GM10266 (cell line): Measurements from ENCODE around the gene NES.
A peak's percentile ranks its signal among the peaks of the same experiment; 100 is the strongest.

Experiments used
- DNase-seq: peaks from one replicate; pipeline ENCODE4 v3.0.0; 2012; ENCODE audit errors: extremely low spot score
- CTCF ChIP-seq: IDR thresholded peaks from 2 replicates; pipeline ENCODE4 v1.5.1; 2012; ENCODE audit warnings: mild to moderate bottlenecking, low read depth; ENCODE audit not compliant: control insufficient read depth, insufficient read depth; ENCODE audit errors: missing control alignments

The NES gene

GRCh38 chr1:156707417-156708217 is 30.4 kb upstream of the NES start:
- TF ChIP-seq CTCF = no peak

DNA sequence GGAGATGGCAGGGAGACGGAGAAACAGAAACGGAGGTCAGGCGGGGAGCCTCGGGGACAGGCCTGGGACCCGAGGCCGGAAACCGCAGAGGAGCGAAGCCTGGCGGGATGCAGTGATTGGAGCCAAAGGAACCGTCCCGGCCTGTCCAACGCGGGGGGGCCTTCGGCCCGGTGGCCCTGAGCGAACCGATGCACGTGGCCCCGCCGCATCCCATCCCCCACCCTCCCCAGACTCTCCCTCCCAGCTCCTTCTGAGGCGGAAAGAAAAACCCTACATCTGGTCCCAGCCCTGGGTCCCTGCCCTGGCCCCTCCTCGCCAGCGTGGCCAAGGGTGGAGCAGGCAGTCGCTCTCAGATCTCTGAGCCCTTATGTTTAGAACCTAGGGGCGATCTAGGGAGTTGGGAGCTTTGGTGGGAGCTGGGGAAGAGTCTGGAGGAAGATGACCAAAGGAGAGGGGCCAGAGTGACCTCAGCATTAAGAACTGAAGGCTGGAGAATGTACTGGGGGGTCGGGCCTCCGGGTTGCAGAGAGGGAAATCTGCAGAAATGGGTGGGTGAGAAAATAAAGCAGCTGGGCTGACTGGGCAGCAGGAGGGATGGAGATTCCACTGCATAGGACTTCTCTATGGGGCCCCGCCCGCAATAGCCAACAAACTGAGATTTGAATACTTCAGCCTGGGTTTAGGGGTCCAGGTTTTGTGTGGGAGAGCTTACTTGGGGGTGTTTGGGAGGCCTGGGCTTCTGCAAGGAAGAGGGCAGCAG is 29.6 kb upstream of the NES start:
- no peak for TF ChIP-seq CTCF
- DNase-seq = no peak

More at GRCh38 chr1:156707417-156708217, 30.4 kb upstream of the NES start:
- no peak for DNase-seq

GRCh38 chr1:156705918-156706656 is 28.9 kb upstream of the NES start:
- peak; percentile 81 for DNase-seq

GRCh38 chr1:156705321-156705917 is 28.2 kb upstream of the NES start, which contains the start of gene CRABP2:
CRABP2 (minus strand) TSS chr1:156705583; CDS start chr1:156705446, 137 bp downstream.
- TF ChIP-seq CTCF = no peak
- DNase-seq = no peak

More at GRCh38 chr1:156705918-156706656, 28.9 kb upstream of the NES start:
- TF ChIP-seq CTCF = peak; percentile 84

- no peak for TF ChIP-seq CTCF
- DNase-seq = no peak
Observed at GRCh38 chr1:156704930-156705320, 27.7 kb upstream of the NES start.

- no peak for TF ChIP-seq CTCF
- DNase-seq = no peak
Observed at GRCh38 chr1:156704166-156704711, 27.0 kb upstream of the NES start.
